ENCODE measurements around the gene USP44. TPM values are rescaled to one million over a fixed set of nuclear protein-coding genes. Genes with fewer than 3 reads are reported as not detected.

USP44 gene
- total RNA-seq, 2 experiments from 2014 or later = 11.1 to 13.7 TPM

DNA sequence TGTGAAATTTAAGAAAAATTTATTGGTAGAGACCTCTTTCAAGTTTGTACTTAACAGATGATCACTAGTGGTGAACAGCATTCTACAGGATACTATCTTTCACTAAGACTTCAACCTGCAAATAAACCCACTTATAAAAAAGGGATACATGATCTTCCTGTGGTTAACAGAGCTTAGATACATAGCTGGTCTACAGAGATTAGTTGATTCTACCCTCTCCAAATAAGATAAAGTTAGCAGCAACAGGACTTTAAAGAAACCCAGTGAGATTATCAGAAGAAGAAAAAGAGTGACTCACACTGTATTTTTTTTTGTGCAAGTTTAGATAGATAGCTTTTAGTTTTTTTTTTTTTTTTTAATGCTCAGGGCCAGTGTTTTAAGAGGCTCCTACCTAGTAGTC, 34.5 kb downstream of the USP44 start:
- DNase-seq = no peak
- Mint-ChIP-seq H3K27ac (no peak overlapping the region), H3K36me3 (peaks cover 40% of the 10 kb centered on the region), H3K4me1 (peaks cover 4% of the 10 kb centered on the region), H3K4me3 (no peak overlapping the region), H3K27me3 (no peaks in the 10 kb centered on the region), H3K9me3 (ENCODE audit: low read depth) (no peaks in the 10 kb centered on the region)
- CTCF ChIA-PET = interaction anchor here (0.8 kb wide), 1 partner anchor 18 kb away, joined by 3 read pairs; no protein-coding TSS in a partner anchor
- no peak for ATAC-seq

DNA sequence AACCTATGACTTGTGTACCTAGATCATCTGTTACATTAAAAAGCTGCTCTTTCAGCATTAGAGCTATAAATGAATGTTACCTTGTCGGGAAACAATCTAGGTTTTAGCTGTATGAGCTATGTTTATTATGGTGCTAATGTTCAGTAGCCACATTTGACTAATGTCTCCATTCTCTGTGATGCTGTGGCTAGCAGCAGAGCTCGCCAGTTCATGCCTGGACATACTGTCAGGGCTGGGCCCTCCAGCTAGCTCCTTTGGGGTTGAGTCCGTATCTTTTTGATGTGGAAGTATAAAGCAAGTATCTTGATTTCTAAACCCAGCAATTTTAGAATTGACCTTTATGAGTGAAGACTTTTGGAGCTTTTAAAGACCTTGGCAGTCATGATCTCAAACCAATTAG, 36.1 kb downstream of the USP44 start:
- Mint-ChIP-seq H3K36me3 (peaks cover 47% of the 10 kb centered on the region), H3K4me1 (peaks cover 4% of the 10 kb centered on the region), H3K9me3 (ENCODE audit: low read depth) (no peaks in the 10 kb centered on the region), H3K4me3 (no peak overlapping the region), H3K27me3 (no peaks in the 10 kb centered on the region), H3K27ac (no peak overlapping the region)
- CTCF ChIA-PET = interaction anchor here (1.2 kb wide), 1 partner anchor 14 kb away, joined by 3 read pairs; no protein-coding TSS in a partner anchor
- no peak for DNase-seq
- ATAC-seq = no peak

GRCh38 chr12:95513599-95513998, 37.7 kb downstream of the USP44 start:
- Mint-ChIP-seq H3K4me3 (no peak overlapping the region), H3K27me3 (no peaks in the 10 kb centered on the region), H3K4me1 (peaks cover 4% of the 10 kb centered on the region), H3K9me3 (ENCODE audit: low read depth) (no peaks in the 10 kb centered on the region), H3K36me3 (peaks cover 55% of the 10 kb centered on the region), H3K27ac (no peak overlapping the region)
- DNase-seq (no peak), ATAC-seq (no peak)
- CTCF ChIA-PET = interaction anchor here (0.7 kb wide), 1 partner anchor 21 kb away, joined by 4 read pairs; no protein-coding TSS in a partner anchor

DNA sequence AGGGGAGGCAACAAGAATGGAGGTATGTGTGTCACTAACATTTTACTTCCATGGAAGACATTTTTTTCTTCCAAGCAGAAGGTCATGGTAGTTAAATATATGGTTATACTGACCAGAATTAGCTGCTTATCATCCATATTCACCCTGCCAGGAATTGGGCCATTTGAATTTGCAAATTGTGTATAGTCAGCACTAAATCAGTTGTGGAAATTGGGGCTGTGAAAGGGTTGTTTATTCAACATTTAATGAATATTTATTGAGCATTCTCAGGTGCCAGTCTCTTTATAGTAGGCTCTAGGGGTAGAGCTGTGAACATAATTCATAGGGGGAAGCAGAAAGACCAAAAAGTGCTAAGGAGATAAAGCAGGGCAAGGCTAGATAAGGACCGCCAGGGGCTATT, 39.3 kb downstream of the USP44 start:
- DNase-seq = no peak
- H3K27me3 Mint-ChIP-seq = no peaks in the 10 kb centered on the region
- no peak for ATAC-seq
- no peak overlapping the region for H3K27ac Mint-ChIP-seq
- H3K4me3 Mint-ChIP-seq = no peak overlapping the region
- CTCF ChIA-PET = no interaction called here
- peaks cover 61% of the 10 kb centered on the region for H3K36me3 Mint-ChIP-seq
- H3K4me1 Mint-ChIP-seq = peaks cover 5% of the 10 kb centered on the region
- H3K9me3 Mint-ChIP-seq (ENCODE audit: low read depth) = no peaks in the 10 kb centered on the region

DNA sequence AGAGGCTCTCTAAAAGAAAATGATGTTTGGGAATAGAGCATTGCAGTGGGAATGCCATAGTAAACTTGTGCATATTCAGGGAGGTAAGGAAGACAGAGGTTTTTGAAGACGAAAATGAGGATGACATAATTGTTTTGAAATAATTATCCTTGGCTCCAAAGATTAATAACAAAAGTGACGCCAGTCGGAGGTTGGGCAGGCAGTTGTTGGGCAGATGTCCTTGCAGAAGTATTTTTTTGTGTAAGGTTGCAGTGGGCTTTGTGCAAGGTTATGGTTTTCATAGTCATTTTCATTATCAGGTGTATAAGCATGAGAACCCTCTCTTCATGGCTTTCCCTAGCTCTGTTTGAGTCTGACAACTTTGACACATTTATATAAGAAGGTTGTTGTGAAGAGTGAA, 42.0 kb downstream of the USP44 start:
- DNase-seq = no peak
- Mint-ChIP-seq H3K9me3 (ENCODE audit: low read depth) (no peaks in the 10 kb centered on the region), H3K4me1 (peaks cover 1% of the 10 kb centered on the region), H3K27ac (no peak overlapping the region), H3K27me3 (no peaks in the 10 kb centered on the region), H3K4me3 (no peak overlapping the region), H3K36me3 (peaks cover 68% of the 10 kb centered on the region)
- CTCF ChIA-PET = no interaction called here
- ATAC-seq = no peak

GRCh38 chr12:95506707-95507523, 44.4 kb downstream of the USP44 start:
- Mint-ChIP-seq H3K4me3 (no peak overlapping the region), H3K4me1 (peaks cover 5% of the 10 kb centered on the region), H3K27me3 (no peaks in the 10 kb centered on the region), H3K36me3 (peaks cover 66% of the 10 kb centered on the region), H3K27ac (no peak overlapping the region), H3K9me3 (ENCODE audit: low read depth) (no peaks in the 10 kb centered on the region)
- no peak for ATAC-seq
- CTCF ChIA-PET = interaction anchor here (0.7 kb wide), 1 partner anchor 1128 kb away, joined by 3 read pairs; no protein-coding TSS in a partner anchor
- DNase-seq = no peak

DNA sequence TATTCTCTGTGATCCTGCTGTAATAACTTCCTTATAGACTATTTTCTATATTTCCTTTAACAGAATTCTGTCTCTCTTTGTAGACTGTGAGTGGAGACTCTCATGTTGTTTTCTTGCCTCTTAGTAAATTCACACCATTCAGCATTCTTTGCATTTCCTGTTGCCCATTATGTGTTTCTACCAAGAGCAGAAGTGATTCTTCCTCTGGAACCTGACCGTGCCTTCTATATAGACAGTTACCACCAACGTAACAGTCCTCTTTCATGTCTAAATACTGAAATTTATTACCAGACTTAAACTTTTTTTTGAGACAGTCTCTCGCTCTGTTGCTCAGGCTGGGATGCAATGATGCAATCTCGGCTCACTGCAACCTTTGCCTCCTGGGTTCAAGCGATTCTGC, 46.2 kb downstream of the USP44 start:
- no peak for DNase-seq
- peaks cover 7% of the 10 kb centered on the region for H3K4me1 Mint-ChIP-seq
- H3K9me3 Mint-ChIP-seq (ENCODE audit: low read depth) = no peaks in the 10 kb centered on the region
- CTCF ChIA-PET = no interaction called here
- ATAC-seq = no peak
- no peak overlapping the region for H3K27ac Mint-ChIP-seq
- H3K4me3 Mint-ChIP-seq = no peak overlapping the region
- peaks cover 57% of the 10 kb centered on the region for H3K36me3 Mint-ChIP-seq
- H3K27me3 Mint-ChIP-seq = no peaks in the 10 kb centered on the region

- Mint-ChIP-seq H3K36me3 (peaks cover 60% of the 10 kb centered on the region), H3K4me3 (no peak overlapping the region), H3K27ac (no peak overlapping the region), H3K27me3 (no peaks in the 10 kb centered on the region), H3K4me1 (peaks cover 12% of the 10 kb centered on the region), H3K9me3 (ENCODE audit: low read depth) (no peaks in the 10 kb centered on the region)
- DNase-seq (no peak), ATAC-seq (no peak)
- CTCF ChIA-PET = no interaction called here
Measured at GRCh38 chr12:95504140-95504539, 47.1 kb downstream of the USP44 start.

GRCh38 chr12:95499772-95500171, 51.5 kb downstream of the USP44 start:
- Mint-ChIP-seq H3K36me3 (peaks cover 66% of the 10 kb centered on the region), H3K4me3 (no peak overlapping the region), H3K27me3 (no peaks in the 10 kb centered on the region), H3K9me3 (ENCODE audit: low read depth) (no peaks in the 10 kb centered on the region), H3K4me1 (peaks cover 22% of the 10 kb centered on the region), H3K27ac (peak overlapping the region; percentile 26)
- DNase-seq (no peak), ATAC-seq (no peak)
- CTCF ChIA-PET = no interaction called here

DNA sequence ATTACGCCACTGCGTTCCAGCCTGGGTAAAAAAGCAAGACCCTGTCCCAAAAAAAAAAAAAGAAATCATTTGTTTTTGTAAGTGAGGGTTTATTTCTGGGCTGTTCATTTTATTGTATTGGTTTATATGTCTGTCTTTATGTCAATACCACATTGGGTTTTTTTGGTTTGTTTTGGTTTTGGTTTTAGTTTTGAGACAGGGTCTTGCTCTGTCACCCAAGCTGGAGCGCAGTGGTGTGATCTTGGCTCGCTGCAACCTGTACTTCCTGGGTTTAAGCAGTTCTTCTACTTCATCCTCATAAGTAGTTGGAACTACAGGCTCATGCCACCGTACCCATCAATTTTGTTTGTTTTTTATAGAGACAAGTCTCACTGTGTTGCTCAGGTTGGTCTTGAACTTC, 52.3 kb downstream of the USP44 start:
- CTCF ChIA-PET = no interaction called here
- ATAC-seq (peak; percentile 57), DNase-seq (no peak)
- no peak overlapping the region for H3K4me3 Mint-ChIP-seq
- H3K36me3 Mint-ChIP-seq = peaks cover 68% of the 10 kb centered on the region
- H3K9me3 Mint-ChIP-seq (ENCODE audit: low read depth) = no peaks in the 10 kb centered on the region
- peaks cover 22% of the 10 kb centered on the region for H3K4me1 Mint-ChIP-seq
- peak overlapping the region; percentile 52 for H3K27ac Mint-ChIP-seq
- H3K27me3 Mint-ChIP-seq = no peaks in the 10 kb centered on the region

DNA sequence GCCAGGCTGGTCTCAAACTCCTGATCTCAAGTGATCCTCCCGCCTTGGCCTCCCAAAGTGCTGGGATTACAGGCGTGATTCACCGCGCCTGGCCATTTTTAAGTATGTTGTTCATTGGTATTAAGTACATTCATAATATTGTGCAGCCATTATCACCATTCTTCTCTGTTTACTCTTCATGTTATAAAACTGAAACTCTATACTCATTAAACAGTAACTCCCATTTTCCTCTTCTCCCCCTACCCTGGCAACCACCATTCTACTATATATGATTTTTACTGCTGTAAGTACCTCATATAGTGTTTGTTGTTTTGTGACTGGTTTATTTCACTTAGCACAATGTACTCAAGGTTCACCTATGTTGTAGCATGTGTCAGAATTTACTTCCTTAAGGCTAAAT, 54.2 kb downstream of the USP44 start:
- peaks cover 53% of the 10 kb centered on the region for H3K36me3 Mint-ChIP-seq
- no peak overlapping the region for H3K4me3 Mint-ChIP-seq
- no peak overlapping the region for H3K27ac Mint-ChIP-seq
- H3K9me3 Mint-ChIP-seq (ENCODE audit: low read depth) = no peaks in the 10 kb centered on the region
- H3K4me1 Mint-ChIP-seq = peaks cover 19% of the 10 kb centered on the region
- H3K27me3 Mint-ChIP-seq = no peaks in the 10 kb centered on the region
- ATAC-seq = no peak
- CTCF ChIA-PET = no interaction called here
- DNase-seq = no peak

GRCh38 chr12:95495433-95495832, 55.8 kb downstream of the USP44 start:
- Mint-ChIP-seq H3K27ac (no peak overlapping the region), H3K4me3 (no peak overlapping the region), H3K36me3 (peaks cover 54% of the 10 kb centered on the region), H3K4me1 (peaks cover 19% of the 10 kb centered on the region), H3K27me3 (no peaks in the 10 kb centered on the region), H3K9me3 (ENCODE audit: low read depth) (no peaks in the 10 kb centered on the region)
- ATAC-seq (no peak), DNase-seq (no peak)
- CTCF ChIA-PET = no interaction called here

- peaks cover 16% of the 10 kb centered on the region for H3K4me1 Mint-ChIP-seq
- H3K4me3 Mint-ChIP-seq = no peak overlapping the region
- no peaks in the 10 kb centered on the region for H3K9me3 Mint-ChIP-seq (ENCODE audit: low read depth)
- H3K36me3 Mint-ChIP-seq = peaks cover 50% of the 10 kb centered on the region
- no peak overlapping the region for H3K27ac Mint-ChIP-seq
- no peaks in the 10 kb centered on the region for H3K27me3 Mint-ChIP-seq
- ATAC-seq (no peak), DNase-seq (no peak)
- CTCF ChIA-PET = no interaction called here
Measured at GRCh38 chr12:95494888-95495287, 56.4 kb downstream of the USP44 start.

- Mint-ChIP-seq H3K27ac (no peak overlapping the region), H3K36me3 (peaks cover 43% of the 10 kb centered on the region), H3K9me3 (ENCODE audit: low read depth) (no peaks in the 10 kb centered on the region), H3K27me3 (no peaks in the 10 kb centered on the region), H3K4me3 (no peak overlapping the region), H3K4me1 (peaks cover 2% of the 10 kb centered on the region)
- CTCF ChIA-PET = no interaction called here
- ATAC-seq = no peak
- DNase-seq = no peak
Measured at GRCh38 chr12:95492462-95492861, 58.8 kb downstream of the USP44 start.
